GM12801 (cell line): ENCODE results near the gene ZNF286A.

Experiments
- CTCF ChIP-seq: IDR thresholded peaks from one replicate; pipeline ENCODE4 v1.5.1; 2011; ENCODE audit warnings: control low read depth; ENCODE audit not compliant: insufficient read length; ENCODE audit errors: extremely low read depth

ZNF286A gene

GRCh38 chr17:15658296-15658695 lies 41.3 kb upstream of the ZNF286A start:
- no peak for TF ChIP-seq CTCF

GRCh38 chr17:15659236-15659635 lies 40.3 kb upstream of the ZNF286A start:
- no peak for TF ChIP-seq CTCF

DNA sequence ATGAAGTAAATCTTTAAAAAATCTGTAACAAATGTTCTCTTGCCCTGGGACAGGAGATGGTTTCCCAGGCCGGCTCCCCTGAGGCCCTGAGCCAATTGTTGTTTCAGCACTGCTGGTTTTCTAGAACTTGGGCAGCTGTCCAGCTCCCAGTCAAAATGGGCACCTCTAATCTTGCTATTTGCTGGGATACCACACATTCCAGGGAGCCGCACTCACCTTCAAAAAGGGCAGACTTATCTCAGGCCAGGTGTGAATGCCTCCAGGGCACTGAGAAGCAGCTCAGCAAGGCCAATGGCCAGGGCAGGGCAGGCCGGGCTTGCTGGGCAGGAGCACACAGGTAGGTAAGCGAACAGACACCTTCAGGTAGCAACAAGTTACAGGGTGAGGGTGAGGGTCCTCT lies 39.9 kb upstream of the ZNF286A start:
- TF ChIP-seq CTCF = no peak

GRCh38 chr17:15660077-15660476 lies 39.5 kb upstream of the ZNF286A start:
- no peak for TF ChIP-seq CTCF

DNA sequence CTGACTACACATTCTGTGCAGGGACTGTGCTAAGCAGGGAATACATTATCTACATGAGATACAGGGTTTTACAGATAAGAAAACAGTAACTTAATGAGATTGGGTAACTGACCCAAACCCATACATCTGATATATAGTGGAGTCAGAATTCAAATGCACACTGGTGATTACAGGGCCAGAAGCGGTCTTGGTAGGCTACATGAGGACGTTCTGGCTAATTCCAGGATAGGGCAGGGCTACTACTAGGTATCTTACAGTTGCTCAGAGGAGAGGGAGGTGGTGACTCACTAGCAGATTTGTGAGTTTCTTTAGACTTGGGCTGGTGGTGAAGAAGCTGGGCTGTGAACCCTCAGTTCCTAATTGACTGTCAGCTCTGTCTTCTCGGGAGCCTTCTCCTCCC lies 36.9 kb upstream of the ZNF286A start:
- no peak for TF ChIP-seq CTCF

GRCh38 chr17:15663176-15663575 lies 36.4 kb upstream of the ZNF286A start:
- TF ChIP-seq CTCF = no peak

GRCh38 chr17:15663691-15664090 lies 35.9 kb upstream of the ZNF286A start:
- TF ChIP-seq CTCF = no peak
